Anterior cingulate cortex (tissue), 58 donors: ENCODE results near the gene TEX13B.
A peak's percentile ranks its signal among the peaks of the same experiment; 100 is the strongest.

Source experiments
- DNase-seq, 58 donors: peaks; one replicate each; lab custom pipeline; 2025; lab: John Stamatoyannopoulos, UW

TEX13B gene

GRCh38 chrX:107940095-107940494, 42.1 kb downstream of the TEX13B start:
- DNase-seq, result no peak

GRCh38 chrX:107936434-107936730, 45.8 kb downstream of the TEX13B start:
- peak in 4 of 58 donors; percentile 0 to 5 (median 4) for DNase-seq

- DNase-seq, result peak in 9 of 58 donors; percentile 0 to 30 (median 5)
Observed at GRCh38 chrX:107935664-107936433, 46.3 kb downstream of the TEX13B start.

- no peak for DNase-seq
Observed at GRCh38 chrX:107935200-107935599, 47.0 kb downstream of the TEX13B start.

GRCh38 chrX:107934262-107934661, 47.9 kb downstream of the TEX13B start:
- DNase-seq, result no peak
